Liver (tissue), 9 donors: Measurements from ENCODE around the gene ANAPC10. TPM values are rescaled to one million over a fixed set of nuclear protein-coding genes. Genes with fewer than 3 reads are reported as not detected.
A peak's percentile ranks its signal among the peaks of the same experiment; 100 is the strongest.

ENCODE experiments used
- DNase-seq: peaks from one replicate; pipeline ENCODE4 v3.0.0-alpha.2; 2017; ENCODE audit warnings: low spot score
- H3K27ac ChIP-seq, 2 donors: one replicate each; pipeline ENCODE4 v1.7.0; 2013; ENCODE audit warnings: inconsistent platforms in 2 of 2, low read length in 2 of 2, control low read depth in 1 of 2, low read depth in 1 of 2, mild to moderate bottlenecking in 1 of 2
- H3K27me3 ChIP-seq, 4 donors: one replicate each; pipeline versions ENCODE4 v1.6.1 to v1.7.0; 2013; ENCODE audit warnings: low read length in 3 of 4, inconsistent platforms in 1 of 4, mild to moderate bottlenecking in 1 of 4, moderate library complexity in 1 of 4; ENCODE audit not compliant: control insufficient read depth in 4 of 4, insufficient read depth in 4 of 4
- H3K36me3 ChIP-seq, 4 donors: one replicate each; pipeline versions ENCODE4 v1.6.1 to v1.7.0; 2013; ENCODE audit warnings: low read length in 3 of 4, mild to moderate bottlenecking in 3 of 4, low read depth in 1 of 4, moderate library complexity in 1 of 4; ENCODE audit not compliant: control insufficient read depth in 4 of 4, insufficient read depth in 3 of 4
- H3K4me1 ChIP-seq, 4 donors: one replicate each; pipeline versions ENCODE4 v1.6.1 to v1.7.0; 2013; ENCODE audit warnings: low read length in 3 of 4, mild to moderate bottlenecking in 3 of 4, moderate library complexity in 1 of 4; ENCODE audit not compliant: control insufficient read depth in 4 of 4, insufficient read depth in 4 of 4
- H3K4me3 ChIP-seq, 3 donors: one replicate each; pipeline versions ENCODE4 v1.6.1 to v1.7.0; 2013; ENCODE audit warnings: low read length in 3 of 3, control low read depth in 1 of 3, low read depth in 1 of 3, mild to moderate bottlenecking in 1 of 3
- H3K9ac ChIP-seq, 2 donors: one replicate each; pipeline ENCODE4 v1.7.0; 2013; ENCODE audit warnings: low read length in 2 of 2, mild to moderate bottlenecking in 2 of 2, moderate library complexity in 2 of 2, control low read depth in 1 of 2, low read depth in 1 of 2
- H3K9me3 ChIP-seq, 4 donors: one replicate each; pipeline versions ENCODE4 v1.6.1 to v1.7.0; 2013; ENCODE audit warnings: low read length in 3 of 4; ENCODE audit not compliant: control insufficient read depth in 4 of 4
- EGR1 ChIP-seq, 2 donors: IDR thresholded peaks; 2 replicates each; pipeline ENCODE4 v1.6.1; 2016 to 2018; ENCODE audit warnings: antibody characterized with exemption in 2 of 2, low read depth in 2 of 2
- FOXA1 ChIP-seq: IDR thresholded peaks from 2 replicates; pipeline ENCODE4 v1.6.1; 2016; ENCODE audit warnings: antibody characterized with exemption
- FOXA2 ChIP-seq: IDR thresholded peaks from 2 replicates; pipeline ENCODE4 v1.6.1; 2016; ENCODE audit warnings: antibody characterized with exemption
- HNF4A ChIP-seq, 2 donors: conservative IDR thresholded peaks; 2 replicates each; pipeline ENCODE4 v1.6.1; 2016; ENCODE audit warnings: antibody characterized with exemption in 2 of 2, mild to moderate bottlenecking in 2 of 2
- HNF4G ChIP-seq: IDR thresholded peaks from 2 replicates; pipeline ENCODE4 v1.6.1; 2016; ENCODE audit warnings: antibody characterized with exemption
- JUND ChIP-seq, 2 donors: IDR thresholded peaks; 2 replicates each; pipeline ENCODE4 v1.6.1; 2016; ENCODE audit warnings: antibody characterized with exemption in 2 of 2
- MAX ChIP-seq: IDR thresholded peaks from 2 replicates; pipeline ENCODE4 v1.6.1; 2016; ENCODE audit warnings: antibody characterized with exemption
- NR2F2 ChIP-seq: IDR thresholded peaks from 2 replicates; pipeline ENCODE4 v1.6.1; 2016; ENCODE audit warnings: antibody characterized with exemption
- RAD21 ChIP-seq, 2 donors: IDR thresholded peaks; 2 replicates each; pipeline ENCODE4 v1.6.1; 2016; ENCODE audit warnings: antibody characterized with exemption in 2 of 2, mild to moderate bottlenecking in 2 of 2
- REST ChIP-seq: IDR thresholded peaks from 2 replicates; pipeline ENCODE4 v1.6.1; 2016; ENCODE audit warnings: antibody characterized with exemption, mild to moderate bottlenecking
- RXRA ChIP-seq, 2 donors: IDR thresholded peaks; 2 replicates each; pipeline ENCODE4 v1.6.1; 2017 to 2018; ENCODE audit warnings: antibody characterized with exemption in 2 of 2, mild to moderate bottlenecking in 1 of 2
- YY1 ChIP-seq: IDR thresholded peaks from 2 replicates; pipeline ENCODE4 v1.6.1; 2016; ENCODE audit warnings: antibody characterized with exemption, mild to moderate bottlenecking
- ZBTB33 ChIP-seq: IDR thresholded peaks from 2 replicates; pipeline ENCODE4 v1.6.1; 2016; ENCODE audit warnings: antibody characterized with exemption
- WGBS: extraction: QIAGEN DNeasy Blood & Tissue Kit; methylation state at CpG from one replicate; pipeline ENCODE4 v1.1.7; 2013; 5-methylcytosine and 5-hydroxymethylcytosine counted together
- polyA plus RNA-seq, 2 donors: library from polyadenylated mRNA; stranded (reverse) in 1 of 2; unstranded in 1 of 2; fragments of 200-250 nt in 1 of 2; fragments of >200 nt in 1 of 2; fragmentation: Nextera tagmentation in 1 of 2; extraction: Ambion mirVana in 1 of 2; gene quantifications; one replicate each; pipeline versions ENCODE4 v1.2.1 to v1.2.3, GENCODE V29; 2013 to 2015
- total RNA-seq, 2 donors: library from RNA; depleted of rRNA; stranded (reverse); fragments of >200 nt; gene quantifications; one replicate each; pipeline ENCODE4 v1.2.3, GENCODE V29; 2014
- donor health status: healthy.
- donor health status: healthy.
- donor health status: healthy.
- donor health status: healthy.
- donor health status: healthy.

Gene ANAPC10
- total and polyA plus RNA-seq, 4 donors: 6.2 to 16.1 (median 14.5) TPM

GRCh38 chr4:145098675-145099037, 660 bp upstream of the ANAPC10 start:
- Histone ChIP-seq H3K27ac (peak overlapping the region; percentile 87 to 93), H3K9me3 (peaks cover 0 to 7% (median 1%) of the 10 kb centered on the region in 4 donors), H3K9ac (peak overlapping the region; percentile 77 to 86), H3K27me3 (no peaks in the 10 kb centered on the region), H3K4me1 (peaks cover 6 to 33% (median 25%) of the 10 kb centered on the region in 4 donors), H3K36me3 (peaks cover 4 to 20% (median 15%) of the 10 kb centered on the region in 4 donors), H3K4me3 (peak overlapping the region; percentile 76 to 99 (median 82))
- under 1% methylated on average over 9 of the region's 9 CpGs for WGBS
- DNase-seq: no peak
- peak; percentile 84 for TF ChIP-seq REST
- TF ChIP-seq HNF4G: no peak
- TF ChIP-seq RAD21 (IDR thresholded peaks at IDR 0.05): no peak
- peak in 1 of 2 donors; percentile 61 for TF ChIP-seq JUND (IDR thresholded peaks at IDR 0.05)

DNA sequence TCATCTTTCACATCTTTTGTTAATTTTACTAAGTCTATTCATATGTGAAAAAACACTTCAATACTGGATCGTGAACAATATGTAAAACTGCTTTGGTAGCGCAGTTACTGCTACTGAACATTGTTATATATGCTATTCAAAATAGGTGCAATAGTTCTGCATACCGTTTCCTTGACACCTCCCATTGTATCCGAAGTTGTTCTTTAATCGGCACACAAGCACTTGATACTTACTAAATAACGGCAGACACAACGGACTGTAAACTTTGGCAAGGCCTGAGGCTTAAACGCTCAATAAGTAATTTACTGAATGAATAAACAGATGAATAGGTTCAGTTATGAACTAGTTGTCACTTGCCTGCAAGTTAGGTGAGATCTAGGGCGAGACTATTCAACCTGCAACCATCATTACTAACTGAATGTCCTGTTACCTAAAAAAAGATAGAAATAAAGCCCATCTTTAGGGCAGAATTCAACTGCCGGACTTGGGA, 620 bp downstream of the ANAPC10 start:
- peaks cover 7 to 33% (median 25%) of the 10 kb centered on the region in 4 donors for H3K4me1 ChIP-seq

DNA sequence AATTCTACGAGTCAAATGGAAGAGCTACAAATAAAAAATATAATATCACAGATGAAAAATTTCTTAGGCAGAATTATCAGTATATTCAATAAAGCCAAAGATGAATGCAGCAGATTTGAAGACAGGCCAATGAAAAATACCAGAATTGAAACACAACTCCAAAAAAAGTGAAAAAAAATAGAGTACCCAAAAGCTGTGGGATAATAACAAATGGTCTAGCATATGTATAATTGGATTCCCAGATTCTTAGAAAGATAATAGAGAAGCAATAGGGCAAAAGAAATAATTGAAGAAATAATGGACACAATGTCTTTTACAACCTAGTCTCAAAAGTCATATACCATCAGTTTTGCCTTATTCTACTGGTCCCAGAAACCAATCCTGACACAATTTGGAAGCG, 4.4 kb downstream of the ANAPC10 start:
- Histone ChIP-seq H3K27me3 (no peaks in the 10 kb centered on the region), H3K27ac (no peak overlapping the region), H3K9ac (no peak overlapping the region), H3K9me3 (peaks cover 0 to 8% (median 1%) of the 10 kb centered on the region in 4 donors), H3K36me3 (peaks cover 8 to 38% (median 34%) of the 10 kb centered on the region in 4 donors), H3K4me3 (no peak overlapping the region), H3K4me1 (peaks cover 5 to 10% (median 9%) of the 10 kb centered on the region in 4 donors)
- TF ChIP-seq YY1: no peak
- no peak for TF ChIP-seq RAD21 (IDR thresholded peaks at IDR 0.05)
- TF ChIP-seq NR2F2: no peak
- TF ChIP-seq REST: no peak
- no peak for TF ChIP-seq JUND (IDR thresholded peaks at IDR 0.05)
- TF ChIP-seq MAX: no peak
- TF ChIP-seq FOXA1: no peak
- no peak for TF ChIP-seq FOXA2
- WGBS: 99% methylated on average over 2 of the region's 2 CpGs
- DNase-seq: no peak

More for the DNA sequence above, 620 bp downstream of the ANAPC10 start:
- DNase-seq: no peak
- Histone ChIP-seq H3K4me3 (peak overlapping the region; percentile 76 to 99 (median 82)), H3K9ac (peak overlapping the region; percentile 86 to 96), H3K27me3 (no peaks in the 10 kb centered on the region), H3K9me3 (peaks cover 0 to 8% (median 1%) of the 10 kb centered on the region in 4 donors), H3K27ac (peak overlapping the region; percentile 87 to 93), H3K36me3 (peaks cover 7 to 25% (median 24%) of the 10 kb centered on the region in 4 donors)
- WGBS: 7% methylated on average over 10 of the region's 10 CpGs
- TF ChIP-seq RXRA (IDR thresholded peaks at IDR 0.05): no peak
- TF ChIP-seq RAD21 (IDR thresholded peaks at IDR 0.05): peak in 1 of 2 donors; percentile 49
- TF ChIP-seq EGR1 (IDR thresholded peaks at IDR 0.05; ENCODE audit: low read depth in 2 of 2): no peak
- TF ChIP-seq YY1: no peak
- TF ChIP-seq ZBTB33: no peak
- TF ChIP-seq HNF4A (conservative IDR thresholded peaks at IDR 0.05): peak in 1 of 2 donors; percentile 68
- TF ChIP-seq NR2F2: no peak
- TF ChIP-seq HNF4G: no peak
- no peak for TF ChIP-seq MAX
